RKO (cell line): ENCODE data around the gene CYP4A11.
"Not testable (repeated sequence)": the region's sequence is repeated elsewhere in the genome, so short reads cannot be mapped to it uniquely, and the experiment has no call there.

Experiments used
- DNase-seq: peaks from one replicate; pipeline ENCODE4 v3.0.0-alpha.2; 2016; ENCODE audit warnings: low spot score

CYP4A11 gene

GRCh38 chr1:46910790-46911189, 30.5 kb downstream of the CYP4A11 start:
- DNase-seq: no peak

DNA sequence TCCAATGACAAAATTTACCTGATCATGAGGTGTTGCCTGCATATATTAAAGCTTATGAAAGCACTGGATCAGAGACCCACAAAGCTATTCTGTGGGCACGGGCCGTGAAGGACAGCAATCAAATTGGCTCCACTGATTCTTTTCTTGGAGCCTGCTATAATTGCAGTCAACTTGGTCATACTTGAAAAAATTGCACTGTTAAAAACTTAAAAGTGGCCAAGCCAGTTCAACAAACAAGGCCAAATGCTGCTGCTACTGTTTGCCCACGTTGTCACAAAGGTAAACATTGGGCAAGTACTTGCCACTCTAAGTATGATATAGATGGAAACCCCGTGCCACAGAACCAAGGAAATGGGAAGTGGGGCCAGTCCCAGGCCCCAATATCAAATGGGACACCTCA, 37.8 kb downstream of the CYP4A11 start:
- no peak for DNase-seq

DNA sequence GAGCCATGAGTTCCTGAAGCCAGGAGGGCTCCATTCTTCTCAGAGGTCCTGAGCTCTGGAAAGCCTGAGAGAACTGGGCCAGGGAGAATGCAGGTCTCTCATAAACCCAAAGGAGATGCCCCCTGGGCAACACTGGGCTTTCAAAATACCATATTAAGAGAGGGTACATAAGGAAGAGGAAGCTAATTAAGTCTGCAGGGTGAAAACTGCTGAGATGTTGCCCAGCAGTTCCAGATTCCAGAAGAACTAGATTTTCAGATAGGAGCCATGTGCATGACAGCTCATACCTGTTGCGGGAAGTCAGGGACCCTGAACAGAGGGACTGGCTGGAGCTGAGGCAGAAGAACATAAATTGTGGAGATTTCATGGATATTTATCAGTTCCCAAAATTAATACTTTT, 40.9 kb downstream of the CYP4A11 start:
- DNase-seq: no peak

- not testable (repeated sequence) for DNase-seq
Measured at GRCh38 chr1:46881656-46882055, 59.6 kb downstream of the CYP4A11 start.
